A673 (cell line): ENCODE data around the gene SLC16A9. TPM values are rescaled to one million over a fixed set of nuclear protein-coding genes. Genes with fewer than 3 reads are reported as not detected.
A peak's percentile ranks its signal among the peaks of the same experiment; 100 is the strongest.

Source experiments
- BruUV-seq: library from RNA; stranded (reverse); fragments of 400-500 nt; replicated peaks from 2 replicates; lab custom pipeline; 2021; lab: Mats Ljungman, UMichigan
- CTCF ChIA-PET: fragments of 300-600 bp; sonication (Branson Sonifier 250); formaldehyde crosslinking; loops from one replicate; lab custom pipeline; 2022; ENCODE audit warnings: antibody characterized with exemption; lab: Charles Lee
- POLR2A ChIA-PET: fragments of 300-600 bp; sonication (Branson Sonifier 250); formaldehyde crosslinking; loops from one replicate; lab custom pipeline; 2022; ENCODE audit warnings: antibody characterized with exemption; ENCODE audit not compliant: low non-redundant PET; lab: Charles Lee
- DNase-seq: peaks from one replicate; pipeline ENCODE4 v3.0.0-alpha.2; 2015; ENCODE audit warnings: low spot score
- H3K27ac ChIP-seq: fragments of 200-600 bp; sonication (generic); 2 replicates; pipeline ENCODE4 v1.5.1; 2016; ENCODE audit warnings: mixed run types, low read depth, mild to moderate bottlenecking, mixed read lengths, antibody characterized with exemption, low read length; ENCODE audit not compliant: poor library complexity, severe bottlenecking
- H3K27me3 ChIP-seq: fragments of 200-600 bp; sonication (generic); replicated peaks from 2 replicates; pipeline ENCODE4 v1.6.1; 2017; ENCODE audit warnings: mixed run types, low read depth, mild to moderate bottlenecking, mixed read lengths, antibody characterized with exemption, low read length; ENCODE audit not compliant: insufficient read depth, poor library complexity
- H3K36me3 ChIP-seq: fragments of 200-600 bp; sonication (generic); 2 replicates; pipeline ENCODE4 v1.6.1; 2016; ENCODE audit warnings: mixed run types, mild to moderate bottlenecking, mixed read lengths, antibody characterized with exemption, low read length; ENCODE audit not compliant: insufficient read depth, poor library complexity, severe bottlenecking
- H3K4me1 ChIP-seq: fragments of 200-600 bp; sonication (generic); 2 replicates; pipeline ENCODE4 v1.6.1; 2017; ENCODE audit warnings: mixed run types, mild to moderate bottlenecking, mixed read lengths, antibody characterized with exemption, low read length; ENCODE audit not compliant: insufficient read depth, poor library complexity, severe bottlenecking
- H3K4me3 ChIP-seq: fragments of 200-600 bp; sonication (generic); 2 replicates; pipeline ENCODE4 v1.5.1; 2016; ENCODE audit warnings: low read depth, mixed run types, mild to moderate bottlenecking, mixed read lengths, low read length; ENCODE audit not compliant: poor library complexity, severe bottlenecking
- H3K9me3 ChIP-seq: fragments of 200-600 bp; sonication (generic); 2 replicates; pipeline ENCODE4 v1.6.1; 2016; ENCODE audit warnings: mixed run types, low read depth, mild to moderate bottlenecking, mixed read lengths, antibody characterized with exemption, low read length; ENCODE audit not compliant: poor library complexity, severe bottlenecking
- EZH2 ChIP-seq: fragments of 200-600 bp; sonication (generic); IDR thresholded peaks from 2 replicates; pipeline ENCODE4 v1.6.1; 2017; ENCODE audit warnings: borderline replicate concordance, low read depth, mild to moderate bottlenecking, mixed read lengths, antibody characterized with exemption, low read length; ENCODE audit not compliant: poor library complexity, severe bottlenecking
- intact Hi-C: fragments of 100-400 bp; cut with micrococcal nuclease; formaldehyde crosslinking; loops from one replicate; pipeline ENCODE4 v1.10.0; 2022; ENCODE audit not compliant: unreplicated experiment
- total RNA-seq: library from RNA; stranded (reverse); gene quantifications from 2 replicates; pipeline ENCODE4 v1.2.3, GENCODE V29; 2021
- TF ChIP-seq, protein P1 (sequence below): fragments of 300-800, 200-600 bp; sonication (generic); conservative IDR thresholded peaks from 2 replicates; pipeline ENCODE4 v1.5.1; 2017; ENCODE audit warnings: low read depth, mild to moderate bottlenecking, antibody characterized with exemption, low read length, moderate library complexity, mixed read lengths

Gene SLC16A9
- total RNA-seq, 1 experiment from 2014 or later: 2.9 TPM

DNA sequence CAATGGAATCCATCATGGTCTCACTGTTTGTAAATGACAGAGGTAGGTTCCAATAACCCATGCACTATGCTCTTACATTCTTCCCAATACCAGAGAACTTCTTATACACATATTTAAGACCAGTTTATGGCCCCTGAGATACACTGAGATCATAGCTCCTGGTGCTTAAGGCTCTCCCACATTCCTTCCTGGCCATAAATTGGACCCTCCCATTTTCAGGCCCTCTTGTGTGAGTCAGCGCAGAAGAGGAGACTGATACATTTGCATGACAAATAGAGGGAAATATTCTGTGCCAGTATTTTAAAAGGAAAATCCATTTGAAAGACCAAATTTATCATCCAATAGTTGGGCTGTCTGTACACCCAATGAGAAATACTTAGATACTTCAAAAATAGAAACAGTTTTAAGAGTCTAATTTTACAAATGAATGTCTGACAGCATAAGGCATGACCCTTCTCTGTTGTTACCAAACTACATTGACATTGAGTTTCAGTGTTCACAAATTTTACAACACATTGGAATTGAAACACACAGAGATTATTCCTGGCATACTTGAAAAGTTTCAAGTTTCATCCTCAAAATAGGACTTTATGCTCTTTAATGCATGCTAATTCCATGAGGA, 35.3 kb downstream of the SLC16A9 start:
- BruUV-seq: no TSS peak
- Histone ChIP-seq H3K4me1 (peaks cover 9% of the 10 kb centered on the region), H3K27me3 (no peaks in the 10 kb centered on the region), H3K27ac (no peak overlapping the region), H3K4me3 (no peak overlapping the region), H3K36me3 (no peaks in the 10 kb centered on the region), H3K9me3 (no peaks in the 10 kb centered on the region)
- DNase-seq: peak; percentile 82
- intact Hi-C loops: no loop called here
- ChIA-PET POLR2A (no interaction called here), CTCF (no interaction called here)
- TF ChIP-seq EZH2: no peak
- TF ChIP-seq, protein P1, sequence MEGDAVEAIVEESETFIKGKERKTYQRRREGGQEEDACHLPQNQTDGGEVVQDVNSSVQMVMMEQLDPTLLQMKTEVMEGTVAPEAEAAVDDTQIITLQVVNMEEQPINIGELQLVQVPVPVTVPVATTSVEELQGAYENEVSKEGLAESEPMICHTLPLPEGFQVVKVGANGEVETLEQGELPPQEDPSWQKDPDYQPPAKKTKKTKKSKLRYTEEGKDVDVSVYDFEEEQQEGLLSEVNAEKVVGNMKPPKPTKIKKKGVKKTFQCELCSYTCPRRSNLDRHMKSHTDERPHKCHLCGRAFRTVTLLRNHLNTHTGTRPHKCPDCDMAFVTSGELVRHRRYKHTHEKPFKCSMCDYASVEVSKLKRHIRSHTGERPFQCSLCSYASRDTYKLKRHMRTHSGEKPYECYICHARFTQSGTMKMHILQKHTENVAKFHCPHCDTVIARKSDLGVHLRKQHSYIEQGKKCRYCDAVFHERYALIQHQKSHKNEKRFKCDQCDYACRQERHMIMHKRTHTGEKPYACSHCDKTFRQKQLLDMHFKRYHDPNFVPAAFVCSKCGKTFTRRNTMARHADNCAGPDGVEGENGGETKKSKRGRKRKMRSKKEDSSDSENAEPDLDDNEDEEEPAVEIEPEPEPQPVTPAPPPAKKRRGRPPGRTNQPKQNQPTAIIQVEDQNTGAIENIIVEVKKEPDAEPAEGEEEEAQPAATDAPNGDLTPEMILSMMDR: no peak

DNA sequence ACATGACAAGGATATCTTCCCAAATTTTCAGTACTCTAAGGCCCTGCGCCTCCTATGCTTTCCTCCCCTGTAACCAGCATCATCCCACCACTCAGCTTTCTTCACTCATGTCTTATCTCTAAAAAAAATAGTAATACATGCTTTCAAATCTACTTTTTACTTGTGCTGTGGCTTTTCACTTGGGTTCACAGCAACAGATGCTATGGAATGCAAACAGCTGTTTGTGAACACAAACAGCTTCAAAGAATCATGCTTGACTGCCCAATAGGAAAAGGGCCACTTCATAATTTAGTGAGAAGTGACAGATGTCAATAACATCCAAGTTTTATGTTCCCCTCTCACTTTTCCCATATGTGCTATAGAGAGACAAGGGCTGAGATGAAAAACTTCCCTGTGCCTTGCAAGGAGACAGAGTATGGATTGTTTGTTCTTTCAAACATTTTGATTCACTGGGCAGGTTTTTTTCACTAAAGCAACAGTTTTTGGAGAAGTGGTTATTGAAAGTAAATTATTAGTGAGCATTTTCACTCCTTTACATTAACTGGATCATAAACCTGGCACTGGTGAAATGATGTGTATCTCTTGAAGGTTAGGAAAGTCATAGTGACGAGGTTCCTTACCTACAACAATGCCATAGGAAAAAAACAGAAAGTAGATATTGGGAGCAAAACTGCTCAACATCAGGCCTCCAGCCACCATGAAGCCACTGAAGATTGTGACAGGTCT, 37.3 kb downstream of the SLC16A9 start:
- BruUV-seq: no TSS peak
- H3K4me1 ChIP-seq: peaks cover 13% of the 10 kb centered on the region
- no peak for DNase-seq
- intact Hi-C loops: no loop called here
- no peaks in the 10 kb centered on the region for H3K9me3 ChIP-seq
- no peaks in the 10 kb centered on the region for H3K36me3 ChIP-seq
- ChIA-PET CTCF (no interaction called here), POLR2A (no interaction called here)
- TF ChIP-seq, protein P1: no peak
- no peak for TF ChIP-seq EZH2
- no peak overlapping the region for H3K4me3 ChIP-seq
- H3K27me3 ChIP-seq: no peaks in the 10 kb centered on the region
- H3K27ac ChIP-seq: no peak overlapping the region

DNA sequence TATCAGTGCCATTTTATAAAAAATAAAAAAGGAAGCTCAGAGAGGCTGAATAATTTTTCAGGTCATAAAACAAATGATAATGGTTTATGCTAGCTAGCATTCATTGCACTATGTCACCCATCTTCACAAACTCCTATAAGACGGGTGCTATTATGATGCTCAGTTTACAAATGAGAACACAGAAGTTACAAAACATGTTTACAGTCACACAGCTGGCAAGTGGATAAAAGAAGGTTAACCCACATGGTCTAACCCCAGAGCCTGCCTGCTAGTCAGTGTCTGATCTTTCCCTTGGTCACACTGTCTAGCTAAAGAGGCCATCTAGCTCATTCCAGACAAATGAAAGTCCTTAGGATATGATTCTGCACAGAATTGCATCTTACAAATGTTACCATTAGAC, 39.4 kb downstream of the SLC16A9 start:
- H3K27me3 ChIP-seq: no peaks in the 10 kb centered on the region
- intact Hi-C loops: no loop called here
- no peak for TF ChIP-seq EZH2
- TF ChIP-seq, protein P1: no peak
- H3K27ac ChIP-seq: no peak overlapping the region
- CTCF ChIA-PET: no interaction called here
- no peaks in the 10 kb centered on the region for H3K36me3 ChIP-seq
- DNase-seq: no peak
- H3K4me3 ChIP-seq: no peak overlapping the region
- peaks cover 13% of the 10 kb centered on the region for H3K4me1 ChIP-seq
- POLR2A ChIA-PET: no interaction called here
- H3K9me3 ChIP-seq: peaks cover 4% of the 10 kb centered on the region
- BruUV-seq: no TSS peak
